Measurements from ENCODE around the gene KDM2A.

The KDM2A gene

DNA sequence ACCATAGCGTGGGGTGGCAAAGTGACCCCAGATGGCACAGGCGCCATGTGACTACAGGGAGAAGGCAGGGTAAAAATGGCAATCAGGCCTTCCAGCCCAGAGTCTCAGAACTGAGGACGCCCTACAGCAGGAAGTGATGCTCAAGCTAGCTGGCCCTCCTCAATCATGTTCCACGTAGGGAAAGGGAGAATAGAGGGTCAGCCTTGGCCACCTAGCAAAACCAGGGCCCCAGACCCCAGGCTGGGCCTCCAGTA is 169.1 kb downstream of the KDM2A start:
- DNase-seq = no peak

- peak; percentile 87 for DNase-seq
Measured at GRCh38 chr11:67288452-67289225, 169.6 kb downstream of the KDM2A start.

DNA sequence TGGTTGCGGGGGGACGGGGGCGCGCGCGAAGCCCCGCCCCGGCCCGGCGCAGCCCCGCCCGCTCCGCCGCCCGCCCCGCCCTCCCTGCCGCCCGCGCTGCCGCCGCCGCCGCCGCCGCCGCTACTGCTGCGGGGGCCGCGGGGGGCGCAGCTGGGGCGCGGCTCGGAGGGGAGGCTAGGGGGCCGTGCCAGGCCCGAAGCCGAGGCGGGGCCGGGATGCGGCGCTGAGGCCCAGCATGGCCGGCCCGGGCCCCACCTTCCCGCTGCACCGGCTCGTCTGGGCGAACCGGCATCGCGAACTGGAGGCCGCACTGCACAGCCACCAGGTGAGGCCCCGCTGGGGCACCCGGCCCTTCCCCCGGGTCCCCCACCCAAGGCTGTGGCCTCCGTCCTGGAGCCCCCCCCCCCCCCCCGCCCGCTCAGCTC is 170.2 kb downstream of the KDM2A start, which contains the start of gene ANKRD13D:
TSS of gene ANKRD13D (plus strand) at position 78 of the 425 bp plus-strand sequence. CDS start at position 236, 158 bp downstream.
- no peak for DNase-seq

DNA sequence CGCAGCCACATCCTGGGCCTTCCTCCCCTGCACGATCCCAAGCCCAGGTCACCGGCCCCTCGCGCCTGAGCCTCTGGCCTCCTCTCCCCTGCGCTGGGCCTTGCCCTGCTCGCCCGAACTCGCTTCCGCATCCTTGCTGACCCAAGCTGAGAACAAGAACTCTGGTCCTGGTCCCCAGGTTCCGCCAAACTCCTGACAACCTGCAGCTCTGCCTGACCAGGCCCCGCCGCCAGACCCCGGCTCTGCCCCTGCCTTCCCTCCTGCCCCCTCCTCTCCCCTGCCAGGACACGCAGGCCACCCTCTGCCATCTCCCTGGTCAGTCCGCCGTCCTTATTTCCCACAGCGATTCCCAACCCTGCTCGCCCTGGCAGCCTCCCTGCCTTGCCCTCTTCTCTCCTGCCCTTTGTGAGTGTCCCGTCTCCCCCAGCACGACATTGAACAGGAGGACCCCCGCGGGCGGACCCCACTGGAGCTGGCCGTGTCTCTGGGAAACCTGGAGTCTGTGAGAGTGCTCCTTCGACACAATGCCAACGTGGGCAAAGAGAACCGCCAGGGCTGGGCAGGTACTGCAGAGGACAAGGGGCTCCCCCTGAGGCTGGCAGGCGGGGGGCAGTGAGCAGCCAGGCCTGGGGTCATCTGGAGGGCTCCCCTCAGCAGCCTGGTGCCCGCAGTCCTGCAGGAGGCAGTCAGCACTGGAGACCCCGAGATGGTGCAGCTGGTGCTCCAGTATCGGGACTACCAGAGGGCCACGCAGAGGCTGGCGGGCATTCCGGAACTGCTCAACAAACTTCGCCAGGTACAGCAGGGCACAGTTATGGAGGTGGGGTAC is 170.8 kb downstream of the KDM2A start:
- DNase-seq = no peak

DNA sequence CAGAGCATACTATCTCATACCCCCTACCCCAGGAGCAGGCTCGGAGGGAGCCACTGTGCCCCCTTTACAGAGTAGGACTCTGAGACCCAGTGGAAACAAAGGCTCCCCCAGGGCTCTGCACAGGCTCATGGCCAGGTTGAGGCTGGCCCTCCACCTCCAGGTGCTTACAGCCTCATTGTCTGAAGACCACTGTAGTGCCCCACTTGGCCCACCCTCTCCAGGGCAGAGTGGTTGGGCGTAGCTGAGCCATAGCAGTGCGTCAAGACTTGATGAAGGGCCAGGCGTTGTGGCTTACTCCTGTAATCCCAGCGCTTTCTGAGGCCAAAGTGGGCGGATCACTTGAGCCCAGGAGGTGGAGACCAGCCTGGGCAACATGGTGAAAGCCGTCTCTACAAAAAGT is 171.7 kb downstream of the KDM2A start:
- DNase-seq = no peak

- no peak for DNase-seq
Measured at GRCh38 chr11:67291481-67292381, 172.7 kb downstream of the KDM2A start.

- DNase-seq = no peak
Measured at GRCh38 chr11:67292671-67293070, 173.6 kb downstream of the KDM2A start.

GRCh38 chr11:67293090-67293489 is 174.0 kb downstream of the KDM2A start:
- no peak for DNase-seq

DNA sequence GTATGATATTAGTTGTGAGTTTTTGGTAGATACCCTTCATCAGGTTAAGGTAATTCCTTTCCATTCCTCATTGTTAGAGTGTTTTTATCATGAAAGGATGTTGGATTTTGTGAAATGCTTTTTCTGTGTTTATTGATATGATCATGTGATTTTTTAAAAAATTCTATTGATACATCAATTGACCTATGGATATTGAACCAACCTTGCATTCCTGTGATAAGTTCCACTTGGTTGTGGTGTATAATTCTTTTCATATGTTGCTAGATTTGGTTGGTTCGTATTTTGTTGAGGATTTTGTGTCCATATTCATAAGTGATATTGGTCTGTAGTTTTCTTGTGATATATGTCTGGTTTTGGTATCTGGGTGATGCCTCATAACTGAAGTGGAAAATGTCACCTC is 176.8 kb downstream of the KDM2A start:
- DNase-seq = no peak

GRCh38 chr11:67298786-67299185 is 179.7 kb downstream of the KDM2A start:
- no peak for DNase-seq

DNA sequence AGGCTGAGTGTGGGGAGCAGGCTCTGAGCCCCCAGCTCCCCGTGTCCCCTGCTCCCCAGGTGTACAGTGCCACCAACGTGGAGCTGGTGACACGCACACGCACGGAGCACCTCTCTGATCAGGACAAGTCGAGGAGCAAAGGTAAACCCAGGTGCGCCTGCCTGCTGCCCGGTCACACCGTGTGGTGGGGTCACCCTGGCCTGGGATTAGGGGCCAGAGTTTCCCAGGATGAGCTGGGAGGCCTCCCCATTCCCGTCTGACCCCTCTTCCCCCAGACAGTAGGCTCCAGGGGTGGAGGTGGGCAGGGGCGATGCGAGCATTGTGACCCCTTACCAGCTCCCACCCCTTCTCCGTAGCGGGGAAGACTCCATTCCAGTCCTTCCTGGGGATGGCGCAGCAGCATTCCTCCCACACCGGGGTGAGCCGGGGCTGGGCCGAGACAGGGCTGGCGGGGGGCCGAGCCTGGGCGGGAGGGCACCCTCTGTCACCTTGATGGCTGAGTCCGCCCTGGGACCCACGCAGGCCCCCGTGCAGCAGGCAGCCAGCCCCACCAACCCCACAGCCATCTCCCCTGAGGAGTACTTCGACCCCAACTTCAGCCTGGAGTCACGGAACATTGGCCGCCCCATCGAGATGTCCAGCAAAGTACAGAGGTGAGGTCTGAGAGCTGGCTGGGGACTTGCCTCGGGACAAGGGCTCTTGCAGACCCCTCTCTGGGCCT is 180.6 kb downstream of the KDM2A start:
- no peak for DNase-seq

DNA sequence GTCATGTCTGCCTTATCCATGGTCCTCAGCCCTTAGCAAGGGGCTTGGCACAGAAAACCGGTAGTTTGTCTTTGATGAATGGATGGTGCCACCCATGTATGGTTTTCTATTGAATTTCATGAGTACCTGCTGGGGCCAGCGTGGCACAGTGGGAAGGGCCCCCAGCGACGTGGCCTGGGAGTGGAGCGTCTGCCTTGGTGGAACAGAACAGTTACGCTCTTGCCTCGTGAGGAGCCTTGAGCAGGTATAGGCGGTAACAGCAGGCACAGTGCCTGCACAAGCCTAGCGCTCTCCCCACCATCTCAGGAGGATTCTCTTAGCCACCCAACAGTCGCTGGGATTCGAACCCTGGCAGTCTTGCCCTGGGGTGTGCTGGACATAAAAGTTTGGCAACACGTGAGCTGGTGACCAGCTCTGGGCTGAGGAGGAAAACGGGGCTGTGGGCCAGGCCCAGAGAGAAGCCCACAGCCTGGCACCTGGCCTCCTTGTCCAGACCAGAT is 181.2 kb downstream of the KDM2A start:
- DNase-seq = no peak

DNA sequence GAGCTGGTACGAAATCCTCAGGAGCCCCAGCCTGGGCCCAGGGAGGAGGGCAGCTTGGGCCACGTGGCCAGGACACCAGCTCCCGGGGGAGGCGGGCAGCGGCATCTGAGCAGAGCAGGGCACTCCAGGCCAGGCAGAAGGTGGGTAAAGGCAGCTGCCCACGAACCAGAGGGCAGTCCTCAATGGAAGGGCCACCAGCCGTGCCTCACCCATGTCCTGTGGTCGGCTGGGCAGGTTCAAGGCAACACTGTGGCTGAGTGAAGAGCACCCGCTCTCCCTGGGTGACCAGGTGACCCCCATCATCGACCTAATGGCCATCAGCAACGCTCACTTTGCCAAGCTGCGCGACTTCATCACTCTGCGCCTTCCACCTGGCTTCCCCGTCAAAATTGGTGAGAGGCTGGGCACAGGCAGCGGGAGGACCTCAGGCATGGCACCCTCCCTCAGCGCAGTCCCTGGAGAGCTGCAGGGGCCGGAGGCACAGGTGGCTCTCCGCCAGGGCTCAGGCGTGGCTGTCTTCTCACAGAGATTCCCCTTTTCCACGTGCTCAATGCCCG is 181.8 kb downstream of the KDM2A start:
- no peak for DNase-seq

DNA sequence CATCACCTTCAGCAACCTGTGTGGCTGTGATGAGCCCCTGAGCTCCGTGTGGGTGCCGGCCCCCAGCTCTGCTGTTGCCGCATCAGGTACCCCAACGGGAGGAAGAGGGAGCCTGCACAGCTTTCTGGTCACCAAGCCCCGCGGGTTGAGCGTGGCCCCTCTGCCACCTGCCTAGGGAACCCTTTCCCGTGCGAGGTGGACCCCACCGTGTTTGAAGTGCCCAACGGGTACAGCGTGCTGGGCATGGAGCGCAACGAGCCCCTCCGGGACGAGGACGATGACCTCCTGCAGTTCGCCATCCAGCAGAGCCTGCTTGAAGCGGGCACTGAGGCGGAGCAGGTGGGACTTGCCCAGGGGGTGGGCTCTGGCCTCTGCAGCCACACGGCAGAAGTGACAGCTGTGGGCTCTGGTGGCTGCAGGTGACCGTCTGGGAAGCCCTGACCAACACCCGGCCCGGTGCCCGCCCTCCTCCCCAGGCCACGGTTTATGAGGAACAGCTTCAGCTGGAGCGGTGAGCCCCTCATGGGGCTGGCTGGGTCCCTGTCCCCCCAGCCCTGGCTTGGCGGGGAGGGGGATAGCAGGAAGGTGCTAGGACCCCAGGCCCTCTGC is 182.4 kb downstream of the KDM2A start:
- no peak for DNase-seq

DNA sequence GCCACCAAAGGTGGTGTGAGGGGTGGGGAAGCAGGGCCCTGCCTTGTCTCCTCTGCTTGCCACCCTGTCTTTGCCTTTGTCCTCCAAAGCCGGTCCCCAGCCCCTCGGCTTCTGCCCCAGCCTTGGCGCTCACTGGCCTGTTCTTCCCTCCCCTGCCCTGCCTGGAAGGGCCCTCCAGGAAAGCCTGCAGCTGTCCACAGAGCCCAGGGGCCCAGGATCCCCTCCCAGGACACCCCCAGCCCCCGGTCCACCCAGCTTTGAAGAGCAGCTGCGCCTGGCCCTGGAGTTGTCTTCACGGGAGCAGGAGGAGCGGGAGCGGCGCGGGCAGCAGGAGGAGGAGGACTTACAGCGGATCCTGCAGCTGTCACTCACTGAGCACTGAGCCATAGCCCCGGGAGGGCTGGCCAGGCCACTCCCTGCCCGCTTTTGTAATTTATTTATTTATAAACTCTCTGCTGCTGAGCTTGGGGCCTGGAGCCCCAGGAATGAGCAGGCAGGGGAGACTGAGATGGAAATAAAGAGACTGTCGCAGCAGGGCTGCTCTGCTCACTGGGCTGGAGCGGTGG is 183.0 kb downstream of the KDM2A start:
- DNase-seq = peak; percentile 38

- DNase-seq = no peak
Measured at GRCh38 chr11:67302571-67303131, 183.6 kb downstream of the KDM2A start.

- DNase-seq = peak; percentile 65
Measured at GRCh38 chr11:67303132-67303834, 184.2 kb downstream of the KDM2A start, which contains the start of gene SSH3. Gene SSH3, plus strand, starts transcription at chr11:67303530. Its CDS starts 96 bp downstream, at chr11:67303626.

- no peak for DNase-seq
Measured at GRCh38 chr11:67303835-67304411, 184.9 kb downstream of the KDM2A start.

DNA sequence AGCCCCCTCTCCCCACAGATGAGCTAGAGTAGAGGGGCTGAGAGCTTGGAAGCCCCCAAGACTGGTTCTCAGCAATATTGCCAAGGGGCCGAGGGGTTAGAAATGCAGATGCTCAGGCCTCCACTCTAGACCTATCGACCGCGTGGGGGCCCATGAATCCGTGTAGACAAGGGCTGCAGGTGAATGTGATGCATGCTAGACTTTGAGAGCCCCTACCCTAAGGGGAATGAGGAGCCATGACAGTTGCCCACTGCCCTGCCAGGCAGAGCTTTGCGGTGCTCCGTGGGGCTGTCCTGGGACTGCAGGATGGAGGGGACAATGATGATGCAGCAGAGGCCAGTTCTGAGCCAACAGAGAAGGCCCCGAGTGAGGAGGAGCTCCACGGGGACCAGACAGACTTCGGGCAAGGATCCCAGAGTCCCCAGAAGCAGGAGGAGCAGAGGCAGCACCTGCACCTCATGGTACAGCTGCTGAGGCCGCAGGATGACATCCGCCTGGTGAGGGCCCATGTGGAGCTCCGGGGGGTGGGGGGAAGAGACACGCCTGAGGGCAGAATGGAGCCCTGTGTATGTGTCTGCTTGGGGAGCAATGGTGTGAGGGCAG is 185.5 kb downstream of the KDM2A start:
- DNase-seq = no peak
